ENCODE results near the gene BTNL8.

The BTNL8 gene

DNA sequence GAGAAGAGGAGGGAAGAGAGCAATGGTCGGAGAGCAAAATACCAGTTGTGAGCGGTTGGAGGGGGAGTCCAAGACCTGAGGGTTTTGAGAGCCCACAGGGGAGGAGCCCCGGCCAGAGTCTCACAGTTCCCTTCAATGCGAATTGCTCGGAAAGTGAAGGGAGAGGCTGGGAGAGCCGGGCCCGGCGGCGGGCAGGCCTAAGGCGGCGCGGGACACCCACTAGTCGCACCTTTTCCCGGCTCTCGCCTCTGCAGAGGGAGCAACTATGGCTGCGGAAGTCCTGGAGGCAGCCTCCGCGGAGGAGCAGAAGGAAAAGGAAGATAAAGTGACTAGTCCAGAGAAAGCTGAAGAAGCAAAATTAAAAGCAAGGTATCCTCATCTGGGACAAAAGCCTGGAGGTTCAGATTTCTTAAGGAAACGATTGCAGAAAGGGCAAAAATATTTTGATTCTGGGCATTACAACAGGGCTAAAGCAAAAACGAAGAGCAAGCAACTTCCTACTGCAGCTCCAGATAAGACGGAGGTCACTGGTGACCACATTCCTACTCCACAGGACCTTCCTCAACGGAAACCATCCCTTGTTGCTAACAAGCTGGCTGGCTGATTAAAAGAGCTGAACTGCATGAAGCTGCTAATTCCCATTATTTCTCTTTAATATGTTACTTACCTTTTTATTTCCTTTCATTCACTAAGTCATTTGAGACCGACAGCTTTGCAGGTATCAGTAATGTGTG lies 83.2 kb downstream of the BTNL8 start:
- no peak overlapping the region for H2BK15ac ChIP-seq (ENCODE audit: low read length)
- H2AFZ ChIP-seq (ENCODE audit: low read length) = no peak overlapping the region
- H2AK5ac ChIP-seq (ENCODE audit: low read depth, low read length) = no peak overlapping the region
- H4K8ac ChIP-seq (ENCODE audit: low read depth, low read length) = no peak overlapping the region
- H3K79me1 ChIP-seq (ENCODE audit: low read depth, low read length) = no peaks in the 10 kb centered on the region
- H2BK12ac ChIP-seq (ENCODE audit: low read length) = no peak overlapping the region
- no peaks in the 10 kb centered on the region for H3K36me3 ChIP-seq (replicated peaks in 1 of 2; ENCODE audit: control insufficient read depth in 2 of 2, insufficient read depth in 2 of 2, low read length in 2 of 2)
- no peak overlapping the region for H3K9ac ChIP-seq (ENCODE audit: low read depth, low read length, poor library complexity)
- H3K27me3 ChIP-seq (ENCODE audit: control insufficient read depth in 3 of 3, insufficient read depth in 3 of 3, low read depth in 1 of 3, low read length in 3 of 3) = no peaks in the 10 kb centered on the region
- H2BK120ac ChIP-seq (ENCODE audit: low read depth, low read length) = no peak overlapping the region
- no peaks in the 10 kb centered on the region for H3K4me1 ChIP-seq (ENCODE audit: control insufficient read depth in 2 of 2, insufficient read depth in 1 of 2, low read depth in 1 of 2, low read length in 2 of 2)
- no peak for DNase-seq (ENCODE audit: low spot score)
- no peak overlapping the region for H3K18ac ChIP-seq (ENCODE audit: low read length)
- H3K4me3 ChIP-seq (ENCODE audit: low read length in 2 of 2) = no peak overlapping the region
- WGBS, 2 donors (ENCODE audit: extremely low coverage in 2 of 2, insufficient read length in 2 of 2, insufficient replicate concordance in 1 of 2) = no CpG with 5 or more reads among the region's 23 CpGs
- no peak overlapping the region for H3K4ac ChIP-seq (ENCODE audit: low read length)
- H3K14ac ChIP-seq (ENCODE audit: low read length) = no peak overlapping the region
- no peak overlapping the region for H3K4me2 ChIP-seq (ENCODE audit: insufficient read depth, low read length, poor library complexity, severe bottlenecking)
- H3K27ac ChIP-seq (replicated peaks; ENCODE audit: low read length) = no peak overlapping the region
- H3K9me3 ChIP-seq (replicated peaks in 1 of 2; ENCODE audit: control insufficient read depth in 2 of 2, insufficient read depth in 1 of 2, low read depth in 1 of 2, low read length in 2 of 2) = no peaks in the 10 kb centered on the region
- H4K91ac ChIP-seq (ENCODE audit: low read depth, low read length, poor library complexity) = no peak overlapping the region
- H2BK5ac ChIP-seq (ENCODE audit: low read length) = no peak overlapping the region
- H3K23ac ChIP-seq (ENCODE audit: low read depth, low read length, poor library complexity) = no peak overlapping the region

DNA sequence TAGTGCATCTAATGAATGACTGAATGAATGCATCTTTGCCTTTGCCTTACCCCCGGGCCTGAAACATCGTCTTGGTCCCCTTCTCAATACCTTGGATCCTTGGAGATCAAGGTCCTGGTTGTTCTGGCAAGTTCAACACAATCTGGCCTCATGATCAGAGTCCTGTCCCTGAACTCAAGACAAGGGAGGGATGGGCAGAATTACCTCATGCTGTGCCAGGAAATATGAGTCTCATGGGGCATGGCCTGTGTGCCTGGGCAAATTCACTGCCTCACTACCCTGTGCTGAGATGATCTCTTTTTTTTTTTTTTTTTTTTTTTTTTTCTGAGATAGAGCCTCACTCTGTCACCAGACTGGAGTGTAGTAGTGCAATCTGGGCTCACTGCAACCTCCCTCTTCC lies 89.1 kb downstream of the BTNL8 start:
- Histone ChIP-seq H3K9me3 (replicated peaks in 1 of 2; ENCODE audit: control insufficient read depth in 2 of 2, insufficient read depth in 1 of 2, low read depth in 1 of 2, low read length in 2 of 2) (no peaks in the 10 kb centered on the region), H3K4me2 (ENCODE audit: insufficient read depth, low read length, poor library complexity, severe bottlenecking) (no peak overlapping the region), H3K36me3 (replicated peaks in 1 of 2; ENCODE audit: control insufficient read depth in 2 of 2, insufficient read depth in 2 of 2, low read length in 2 of 2) (no peaks in the 10 kb centered on the region), H2BK120ac (ENCODE audit: low read depth, low read length) (no peak overlapping the region), H3K4ac (ENCODE audit: low read length) (no peak overlapping the region), H3K79me1 (ENCODE audit: low read depth, low read length) (no peaks in the 10 kb centered on the region), H2AFZ (ENCODE audit: low read length) (no peak overlapping the region), H2BK5ac (ENCODE audit: low read length) (no peak overlapping the region), H3K23ac (ENCODE audit: low read depth, low read length, poor library complexity) (no peak overlapping the region), H3K27ac (replicated peaks; ENCODE audit: low read length) (no peak overlapping the region), H3K27me3 (ENCODE audit: control insufficient read depth in 3 of 3, insufficient read depth in 3 of 3, low read depth in 1 of 3, low read length in 3 of 3) (no peaks in the 10 kb centered on the region), H3K4me1 (ENCODE audit: control insufficient read depth in 2 of 2, insufficient read depth in 1 of 2, low read depth in 1 of 2, low read length in 2 of 2) (peaks cover 0 to 1% of the 10 kb centered on the region in 2 donors), H3K9ac (ENCODE audit: low read depth, low read length, poor library complexity) (no peak overlapping the region), H4K8ac (ENCODE audit: low read depth, low read length) (no peak overlapping the region), H3K4me3 (ENCODE audit: low read length in 2 of 2) (no peak overlapping the region), H3K14ac (ENCODE audit: low read length) (no peak overlapping the region), H4K91ac (ENCODE audit: low read depth, low read length, poor library complexity) (no peak overlapping the region), H2BK15ac (ENCODE audit: low read length) (no peak overlapping the region), H3K18ac (ENCODE audit: low read length) (peak overlapping the region; percentile 19), H2AK5ac (ENCODE audit: low read depth, low read length) (no peak overlapping the region), H2BK12ac (ENCODE audit: low read length) (no peak overlapping the region)
- no peak for DNase-seq (ENCODE audit: low spot score)
- no CpG with 5 or more reads among the region's 2 CpGs for WGBS, 2 donors (ENCODE audit: extremely low coverage in 2 of 2, insufficient read length in 2 of 2, insufficient replicate concordance in 1 of 2)

DNA sequence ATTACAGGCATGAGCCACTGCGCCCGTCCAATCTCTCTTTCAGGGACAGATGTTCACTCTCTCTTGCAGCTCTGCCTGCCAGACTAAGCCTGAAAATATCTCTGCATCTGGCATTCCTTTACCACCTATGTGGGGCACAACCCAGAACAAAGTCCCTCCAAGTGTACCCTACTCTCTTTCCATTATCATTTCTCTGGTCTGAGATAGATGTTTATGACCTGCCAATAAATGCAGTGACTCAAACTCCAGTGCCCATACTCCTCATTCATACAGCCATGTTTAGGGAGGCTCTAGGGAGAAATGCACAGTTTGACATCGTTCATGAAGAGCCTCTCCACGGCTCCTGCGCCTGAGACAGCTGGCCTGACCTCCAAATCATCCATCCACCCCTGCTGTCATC lies 89.6 kb downstream of the BTNL8 start, which contains the start of gene BTNL3:
Gene BTNL3 (plus strand): TSS at position 255 of the 400 bp plus-strand sequence. CDS start 183 bp downstream, outside the sequence.
- H3K27ac ChIP-seq (replicated peaks; ENCODE audit: low read length) = no peak within 1 kb of the TSS
- peak within 1 kb of the TSS; percentile 19 for H3K18ac ChIP-seq (ENCODE audit: low read length)
- H2AK5ac ChIP-seq (ENCODE audit: low read depth, low read length) = no peak within 1 kb of the TSS
- H3K4ac ChIP-seq (ENCODE audit: low read length) = no peak within 1 kb of the TSS
- no peak within 1 kb of the TSS for H4K8ac ChIP-seq (ENCODE audit: low read depth, low read length)
- no peak within 1 kb of the TSS for H2BK5ac ChIP-seq (ENCODE audit: low read length)
- no peaks in the 10 kb centered on the region for H3K79me1 ChIP-seq (ENCODE audit: low read depth, low read length)
- no peak within 1 kb of the TSS for H2BK12ac ChIP-seq (ENCODE audit: low read length)
- no peak within 1 kb of the TSS for H2AFZ ChIP-seq (ENCODE audit: low read length)
- no peaks in the 10 kb centered on the region for H3K9me3 ChIP-seq (replicated peaks in 1 of 2; ENCODE audit: control insufficient read depth in 2 of 2, insufficient read depth in 1 of 2, low read depth in 1 of 2, low read length in 2 of 2)
- no peaks in the 10 kb centered on the region for H3K27me3 ChIP-seq (ENCODE audit: control insufficient read depth in 3 of 3, insufficient read depth in 3 of 3, low read depth in 1 of 3, low read length in 3 of 3)
- no peak within 1 kb of the TSS for H2BK15ac ChIP-seq (ENCODE audit: low read length)
- no peak within 1 kb of the TSS for H3K4me2 ChIP-seq (ENCODE audit: insufficient read depth, low read length, poor library complexity, severe bottlenecking)
- H2BK120ac ChIP-seq (ENCODE audit: low read depth, low read length) = no peak within 1 kb of the TSS
- WGBS, 2 donors (ENCODE audit: extremely low coverage in 2 of 2, insufficient read length in 2 of 2, insufficient replicate concordance in 1 of 2) = no CpG with 5 or more reads among the region's 5 CpGs
- H3K14ac ChIP-seq (ENCODE audit: low read length) = no peak within 1 kb of the TSS
- H3K4me3 ChIP-seq (ENCODE audit: low read length in 2 of 2) = no peak within 1 kb of the TSS
- no peak within 1 kb of the TSS for H3K9ac ChIP-seq (ENCODE audit: low read depth, low read length, poor library complexity)
- H3K23ac ChIP-seq (ENCODE audit: low read depth, low read length, poor library complexity) = no peak within 1 kb of the TSS
- no peaks in the 10 kb centered on the region for H3K36me3 ChIP-seq (replicated peaks in 1 of 2; ENCODE audit: control insufficient read depth in 2 of 2, insufficient read depth in 2 of 2, low read length in 2 of 2)
- H3K4me1 ChIP-seq (ENCODE audit: control insufficient read depth in 2 of 2, insufficient read depth in 1 of 2, low read depth in 1 of 2, low read length in 2 of 2) = peaks cover 0 to 1% of the 10 kb centered on the region in 2 donors
- DNase-seq (ENCODE audit: low spot score) = no peak
- H4K91ac ChIP-seq (ENCODE audit: low read depth, low read length, poor library complexity) = no peak within 1 kb of the TSS

DNA sequence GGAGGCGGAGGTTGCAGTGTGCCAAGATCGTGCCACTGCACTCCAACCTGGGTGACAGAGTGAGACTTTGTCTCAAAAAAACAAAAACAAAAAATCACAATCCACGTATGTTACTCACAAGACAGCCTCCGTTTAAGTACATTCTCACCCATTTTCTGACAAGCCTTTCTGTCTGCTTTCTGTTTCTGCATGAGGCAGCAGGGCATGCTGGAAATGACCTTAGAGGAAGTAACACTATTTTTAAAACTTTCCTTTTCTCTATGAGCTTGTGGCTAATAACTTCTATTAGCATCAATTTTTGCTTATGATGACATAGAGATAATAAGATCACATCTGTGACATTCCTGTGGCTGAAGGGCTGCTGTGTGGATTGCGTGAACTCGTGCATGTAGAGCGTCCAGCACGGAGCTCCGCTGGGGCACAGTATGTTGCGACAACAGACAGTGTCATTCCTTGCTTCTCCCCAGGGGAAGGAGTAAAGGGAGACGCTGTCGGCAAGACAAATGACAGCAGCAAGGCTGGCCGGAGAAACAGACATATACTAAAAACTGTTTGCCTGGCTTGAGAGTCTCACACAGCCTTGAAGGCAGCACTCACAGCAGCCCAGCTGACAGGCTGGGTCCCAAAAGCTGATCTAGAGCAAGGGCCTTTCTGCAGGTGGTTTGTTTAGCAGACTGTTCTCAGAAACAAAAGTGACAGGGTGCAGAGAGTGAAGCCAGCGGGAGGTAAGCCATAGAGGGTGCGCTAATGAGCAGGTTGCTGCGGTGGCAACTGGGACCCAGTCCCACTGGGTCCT lies 91.3 kb downstream of the BTNL8 start:
- H2AK5ac ChIP-seq (ENCODE audit: low read depth, low read length) = no peak overlapping the region
- no peak overlapping the region for H3K23ac ChIP-seq (ENCODE audit: low read depth, low read length, poor library complexity)
- H2AFZ ChIP-seq (ENCODE audit: low read length) = no peak overlapping the region
- no peak overlapping the region for H3K4me3 ChIP-seq (ENCODE audit: low read length in 2 of 2)
- no CpG with 5 or more reads among the region's 16 CpGs for WGBS, 2 donors (ENCODE audit: extremely low coverage in 2 of 2, insufficient read length in 2 of 2, insufficient replicate concordance in 1 of 2)
- no peak overlapping the region for H2BK12ac ChIP-seq (ENCODE audit: low read length)
- no peak overlapping the region for H2BK15ac ChIP-seq (ENCODE audit: low read length)
- peaks cover 0 to 1% of the 10 kb centered on the region in 2 donors for H3K4me1 ChIP-seq (ENCODE audit: control insufficient read depth in 2 of 2, insufficient read depth in 1 of 2, low read depth in 1 of 2, low read length in 2 of 2)
- no peak overlapping the region for H3K4me2 ChIP-seq (ENCODE audit: insufficient read depth, low read length, poor library complexity, severe bottlenecking)
- no peak overlapping the region for H3K9ac ChIP-seq (ENCODE audit: low read depth, low read length, poor library complexity)
- no peak overlapping the region for H2BK120ac ChIP-seq (ENCODE audit: low read depth, low read length)
- H3K79me1 ChIP-seq (ENCODE audit: low read depth, low read length) = no peaks in the 10 kb centered on the region
- no peak for DNase-seq (ENCODE audit: low spot score)
- H4K8ac ChIP-seq (ENCODE audit: low read depth, low read length) = no peak overlapping the region
- no peak overlapping the region for H3K18ac ChIP-seq (ENCODE audit: low read length)
- no peak overlapping the region for H3K27ac ChIP-seq (replicated peaks; ENCODE audit: low read length)
- no peaks in the 10 kb centered on the region for H3K27me3 ChIP-seq (ENCODE audit: control insufficient read depth in 3 of 3, insufficient read depth in 3 of 3, low read depth in 1 of 3, low read length in 3 of 3)
- no peak overlapping the region for H3K4ac ChIP-seq (ENCODE audit: low read length)
- no peak overlapping the region for H4K91ac ChIP-seq (ENCODE audit: low read depth, low read length, poor library complexity)
- no peak overlapping the region for H3K14ac ChIP-seq (ENCODE audit: low read length)
- no peaks in the 10 kb centered on the region for H3K36me3 ChIP-seq (replicated peaks in 1 of 2; ENCODE audit: control insufficient read depth in 2 of 2, insufficient read depth in 2 of 2, low read length in 2 of 2)
- H2BK5ac ChIP-seq (ENCODE audit: low read length) = no peak overlapping the region
- no peaks in the 10 kb centered on the region for H3K9me3 ChIP-seq (replicated peaks in 1 of 2; ENCODE audit: control insufficient read depth in 2 of 2, insufficient read depth in 1 of 2, low read depth in 1 of 2, low read length in 2 of 2)

Data from neuronal stem cell (in vitro differentiated cells).